ENCODE data around the gene FAH.

GRCh38 chr15:80177156-80177555, 24.4 kb downstream of the FAH start:
- TF ChIP-seq, protein P1, sequence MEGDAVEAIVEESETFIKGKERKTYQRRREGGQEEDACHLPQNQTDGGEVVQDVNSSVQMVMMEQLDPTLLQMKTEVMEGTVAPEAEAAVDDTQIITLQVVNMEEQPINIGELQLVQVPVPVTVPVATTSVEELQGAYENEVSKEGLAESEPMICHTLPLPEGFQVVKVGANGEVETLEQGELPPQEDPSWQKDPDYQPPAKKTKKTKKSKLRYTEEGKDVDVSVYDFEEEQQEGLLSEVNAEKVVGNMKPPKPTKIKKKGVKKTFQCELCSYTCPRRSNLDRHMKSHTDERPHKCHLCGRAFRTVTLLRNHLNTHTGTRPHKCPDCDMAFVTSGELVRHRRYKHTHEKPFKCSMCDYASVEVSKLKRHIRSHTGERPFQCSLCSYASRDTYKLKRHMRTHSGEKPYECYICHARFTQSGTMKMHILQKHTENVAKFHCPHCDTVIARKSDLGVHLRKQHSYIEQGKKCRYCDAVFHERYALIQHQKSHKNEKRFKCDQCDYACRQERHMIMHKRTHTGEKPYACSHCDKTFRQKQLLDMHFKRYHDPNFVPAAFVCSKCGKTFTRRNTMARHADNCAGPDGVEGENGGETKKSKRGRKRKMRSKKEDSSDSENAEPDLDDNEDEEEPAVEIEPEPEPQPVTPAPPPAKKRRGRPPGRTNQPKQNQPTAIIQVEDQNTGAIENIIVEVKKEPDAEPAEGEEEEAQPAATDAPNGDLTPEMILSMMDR (IDR thresholded peaks at IDR 0.05; ENCODE audit: low read depth, low read length): no peak
- TF ChIP-seq POLR2A (IDR thresholded peaks at IDR 0.05; ENCODE audit: extremely low read depth, insufficient read length): no peak
